MCF 10A (cell line): ENCODE data around the gene INHBC. TPM values are rescaled to one million over a fixed set of nuclear protein-coding genes. Genes with fewer than 3 reads are reported as not detected.
"Not testable (repeated sequence)": the region's sequence is repeated elsewhere in the genome, so short reads cannot be mapped to it uniquely, and the experiment has no call there.

Experiments used
- BruUV-seq: library from RNA; stranded (reverse); fragments of 400-500 nt; replicated peaks from 2 replicates; lab custom pipeline; 2021; lab: Mats Ljungman, UMichigan
- CTCF ChIA-PET: fragments of 300-600 bp; sonication (Branson Sonifier 250); formaldehyde crosslinking; extraction: SDS; loops from one replicate; lab custom pipeline; 2021; ENCODE audit warnings: antibody characterized with exemption, inconsistent platforms; lab: Yijun Ruan, JAX
- POLR2A ChIA-PET: fragments of 300-600, 350-650 bp; sonication (Branson Sonifier 250); formaldehyde crosslinking; extraction: SDS; loops from one replicate; lab custom pipeline; 2020; ENCODE audit warnings: antibody characterized with exemption, inconsistent platforms; lab: Yijun Ruan, JAX
- DNase-seq: peaks from one replicate; pipeline ENCODE4 v3.0.0-alpha.2; 2018; ENCODE audit not compliant: unreplicated experiment
- H3K27ac Mint-ChIP-seq: one replicate; pipeline ENCODE4 v1.8.0; 2022; ENCODE audit warnings: mild to moderate bottlenecking, low read depth, mixed read lengths; ENCODE audit not compliant: unreplicated experiment
- H3K27me3 Mint-ChIP-seq: one replicate; pipeline ENCODE4 v1.8.0; 2022; ENCODE audit warnings: mixed read lengths; ENCODE audit not compliant: insufficient read depth, unreplicated experiment
- H3K36me3 Mint-ChIP-seq: one replicate; pipeline ENCODE4 v1.8.0; 2022; ENCODE audit warnings: mild to moderate bottlenecking, moderate library complexity, mixed read lengths; ENCODE audit not compliant: insufficient read depth, unreplicated experiment
- H3K4me1 Mint-ChIP-seq: one replicate; pipeline ENCODE4 v1.8.0; 2022; ENCODE audit warnings: mixed read lengths; ENCODE audit not compliant: insufficient read depth, unreplicated experiment
- H3K4me3 Mint-ChIP-seq: one replicate; pipeline ENCODE4 v1.8.0; 2022; ENCODE audit warnings: mild to moderate bottlenecking, moderate library complexity, mixed read lengths; ENCODE audit not compliant: unreplicated experiment
- H3K9me3 Mint-ChIP-seq: one replicate; pipeline ENCODE4 v1.8.0; 2022; ENCODE audit warnings: mixed read lengths; ENCODE audit not compliant: unreplicated experiment
- intact Hi-C: fragments of 100-400 bp; cut with micrococcal nuclease; formaldehyde crosslinking; loops from 2 replicates; pipeline ENCODE4 v1.14.1; 2022
- total RNA-seq: library from RNA; stranded (reverse); gene quantifications from 2 replicates; pipeline ENCODE4 v1.2.3, GENCODE V29; 2022
- TF ChIP-seq, protein P1 (sequence below): fragments of 200-600 bp; IDR thresholded peaks from one replicate; pipeline ENCODE4 v1.8.0; 2022; ENCODE audit warnings: antibody characterized with exemption, mild to moderate bottlenecking; ENCODE audit not compliant: unreplicated experiment

Gene INHBC
- total RNA-seq, 1 experiment from 2014 or later = not detected

DNA sequence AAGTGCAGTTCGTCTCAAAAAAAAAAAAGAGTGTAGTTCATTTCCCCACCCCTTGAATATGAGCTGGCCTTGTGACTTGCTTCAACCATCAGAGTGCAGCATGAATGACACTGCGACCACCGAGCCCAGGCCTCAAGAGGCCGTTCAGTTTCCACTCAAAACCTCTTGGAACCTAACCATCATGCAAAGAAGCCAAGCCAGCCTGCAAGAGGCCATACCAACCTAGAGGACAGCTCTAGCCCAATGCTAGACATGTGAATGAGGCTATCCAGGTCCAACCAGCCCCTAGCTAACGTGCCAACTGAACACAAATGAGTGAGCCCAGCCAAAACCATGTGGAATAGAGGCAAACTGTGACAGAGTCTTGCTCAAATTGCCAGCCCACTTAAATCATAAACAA is 33.4 kb upstream of the INHBC start:
- CTCF ChIA-PET = interaction anchor here (0.7 to 1.6 kb wide), 3 partner anchors 52 to 182 kb away, joined by 3 to 10 read pairs (median 4); no protein-coding TSS in a partner anchor
- no TSS peak for BruUV-seq

DNA sequence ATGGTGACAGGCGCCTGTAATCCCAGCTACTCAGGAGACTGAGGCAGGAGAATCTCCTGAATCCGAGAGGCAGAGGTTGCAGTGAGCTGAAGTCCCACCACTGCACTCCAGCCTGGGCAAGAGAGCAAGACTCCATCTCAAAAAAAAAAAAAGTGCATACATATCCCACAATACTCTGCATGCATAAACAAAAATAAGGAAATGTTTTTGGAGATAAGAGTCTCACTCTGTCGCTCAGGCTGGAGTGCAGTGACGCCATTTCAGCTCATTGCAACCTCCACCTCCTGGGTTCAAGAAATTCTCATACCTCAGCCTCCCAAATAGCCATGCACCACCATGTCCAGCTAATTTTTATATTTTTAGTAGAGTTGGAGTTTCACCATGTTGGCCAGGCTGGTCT is 32.4 kb upstream of the INHBC start:
- BruUV-seq, DNase-seq: not testable (repeated sequence)
- POLR2A ChIA-PET = interaction anchor here (1.7 kb wide), 1 partner anchor 13 kb away, joined by 6 read pairs; no protein-coding TSS in a partner anchor

More for the DNA sequence above, 33.4 kb upstream of the INHBC start:
- H3K4me3 Mint-ChIP-seq = no peak overlapping the region
- H3K27ac Mint-ChIP-seq = no peak overlapping the region
- no peaks in the 10 kb centered on the region for H3K27me3 Mint-ChIP-seq
- H3K36me3 Mint-ChIP-seq = peaks cover 6% of the 10 kb centered on the region
- POLR2A ChIA-PET = interaction anchor here (0.7 to 1.7 kb wide), 3 partner anchors 10 to 22 kb away, joined by 3 to 6 read pairs (median 4); no protein-coding TSS in a partner anchor
- no peaks in the 10 kb centered on the region for H3K4me1 Mint-ChIP-seq
- TF ChIP-seq, protein P1, sequence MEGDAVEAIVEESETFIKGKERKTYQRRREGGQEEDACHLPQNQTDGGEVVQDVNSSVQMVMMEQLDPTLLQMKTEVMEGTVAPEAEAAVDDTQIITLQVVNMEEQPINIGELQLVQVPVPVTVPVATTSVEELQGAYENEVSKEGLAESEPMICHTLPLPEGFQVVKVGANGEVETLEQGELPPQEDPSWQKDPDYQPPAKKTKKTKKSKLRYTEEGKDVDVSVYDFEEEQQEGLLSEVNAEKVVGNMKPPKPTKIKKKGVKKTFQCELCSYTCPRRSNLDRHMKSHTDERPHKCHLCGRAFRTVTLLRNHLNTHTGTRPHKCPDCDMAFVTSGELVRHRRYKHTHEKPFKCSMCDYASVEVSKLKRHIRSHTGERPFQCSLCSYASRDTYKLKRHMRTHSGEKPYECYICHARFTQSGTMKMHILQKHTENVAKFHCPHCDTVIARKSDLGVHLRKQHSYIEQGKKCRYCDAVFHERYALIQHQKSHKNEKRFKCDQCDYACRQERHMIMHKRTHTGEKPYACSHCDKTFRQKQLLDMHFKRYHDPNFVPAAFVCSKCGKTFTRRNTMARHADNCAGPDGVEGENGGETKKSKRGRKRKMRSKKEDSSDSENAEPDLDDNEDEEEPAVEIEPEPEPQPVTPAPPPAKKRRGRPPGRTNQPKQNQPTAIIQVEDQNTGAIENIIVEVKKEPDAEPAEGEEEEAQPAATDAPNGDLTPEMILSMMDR = no peak
- DNase-seq = no peak
- intact Hi-C loops = no loop called here
- no peaks in the 10 kb centered on the region for H3K9me3 Mint-ChIP-seq

DNA sequence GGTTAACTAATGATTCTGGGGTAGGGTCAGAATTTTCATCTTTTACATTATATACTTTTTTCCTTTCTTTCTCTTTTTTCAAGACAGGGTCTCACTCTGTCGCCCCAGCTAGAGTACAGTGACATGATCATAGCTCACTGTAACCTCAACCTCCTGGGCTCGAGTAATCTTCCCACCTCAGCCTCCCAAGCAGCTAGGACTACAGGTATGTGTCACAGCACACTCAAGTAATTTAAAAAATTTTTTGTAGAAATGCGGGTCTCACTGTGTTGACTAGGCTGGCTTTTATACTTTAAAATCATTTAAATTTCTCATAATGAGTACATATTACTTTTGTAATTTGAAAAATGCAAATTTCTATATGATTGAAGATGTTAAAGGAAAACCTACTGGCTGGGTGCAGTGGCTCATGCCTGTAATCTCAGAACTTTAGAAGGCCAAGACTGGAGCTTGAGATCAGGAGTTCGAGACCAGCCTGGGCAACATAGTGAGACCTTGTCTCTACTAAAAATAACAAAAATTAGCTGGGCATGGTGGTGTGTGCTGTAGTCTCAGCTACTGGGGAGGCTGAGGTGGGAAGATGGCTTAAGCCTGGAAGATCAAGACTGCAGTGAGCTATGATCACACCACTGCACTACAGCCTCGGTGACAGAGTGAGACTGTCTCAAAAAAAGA is 29.5 kb upstream of the INHBC start:
- CTCF ChIA-PET = no interaction called here
- BruUV-seq = no TSS peak

More for the DNA sequence above, 32.4 kb upstream of the INHBC start:
- H3K36me3 Mint-ChIP-seq, H3K27ac Mint-ChIP-seq, H3K9me3 Mint-ChIP-seq, H3K4me1 Mint-ChIP-seq, H3K4me3 Mint-ChIP-seq, intact Hi-C loops, H3K27me3 Mint-ChIP-seq: not testable (repeated sequence)
- CTCF ChIA-PET = interaction anchor here (0.6 to 1.3 kb wide), 2 partner anchors 9 to 51 kb away, joined by 4 read pairs; no protein-coding TSS in a partner anchor

DNA sequence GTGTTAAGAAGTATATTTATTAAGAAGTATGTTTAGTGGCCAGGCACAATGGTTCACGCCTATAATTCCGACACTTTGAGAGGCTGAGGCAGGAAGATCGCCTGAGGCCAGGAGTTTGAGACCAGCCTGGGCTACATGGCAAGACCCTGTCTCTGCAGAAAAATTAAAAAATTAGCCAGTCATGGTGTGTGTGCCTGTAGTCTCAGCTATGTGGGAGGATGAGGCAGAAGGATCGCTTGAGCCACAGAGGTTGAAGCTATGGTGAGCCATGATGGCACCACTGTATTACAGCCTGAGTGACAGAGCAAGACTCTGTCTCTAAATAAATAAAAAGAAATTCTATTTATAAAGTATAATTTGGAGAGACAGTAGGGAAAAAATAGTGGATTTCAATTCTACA is 24.1 kb upstream of the INHBC start:
- Mint-ChIP-seq H3K27me3 (no peaks in the 10 kb centered on the region), H3K4me1 (peaks cover 4% of the 10 kb centered on the region), H3K27ac (no peak overlapping the region), H3K36me3 (peaks cover 12% of the 10 kb centered on the region), H3K9me3 (no peaks in the 10 kb centered on the region), H3K4me3 (no peak overlapping the region)
- no peak for DNase-seq
- POLR2A ChIA-PET = interaction anchor here (0.8 to 2.8 kb wide), 2 partner anchors 8 to 10 kb away, joined by 4 to 9 read pairs; no protein-coding TSS in a partner anchor
- CTCF ChIA-PET = interaction anchor here (0.6 to 1.2 kb wide), 3 partner anchors 45 to 109 kb away, joined by 4 to 8 read pairs (median 5); no protein-coding TSS in a partner anchor
- intact Hi-C loops = no loop called here
- BruUV-seq = no TSS peak
- TF ChIP-seq, protein P1 = no peak

More for the DNA sequence above, 29.5 kb upstream of the INHBC start:
- POLR2A ChIA-PET = interaction anchor here (0.7 to 1.1 kb wide), 3 partner anchors 9 to 70 kb away, joined by 3 to 5 read pairs (median 3); no protein-coding TSS in a partner anchor
- H3K4me1 Mint-ChIP-seq = no peaks in the 10 kb centered on the region
- H3K27me3 Mint-ChIP-seq = no peaks in the 10 kb centered on the region
- no peaks in the 10 kb centered on the region for H3K9me3 Mint-ChIP-seq
- TF ChIP-seq, protein P1 = no peak
- DNase-seq = no peak
- H3K27ac Mint-ChIP-seq = no peak overlapping the region
- intact Hi-C loops = no loop called here
- no peak overlapping the region for H3K4me3 Mint-ChIP-seq
- no peaks in the 10 kb centered on the region for H3K36me3 Mint-ChIP-seq

DNA sequence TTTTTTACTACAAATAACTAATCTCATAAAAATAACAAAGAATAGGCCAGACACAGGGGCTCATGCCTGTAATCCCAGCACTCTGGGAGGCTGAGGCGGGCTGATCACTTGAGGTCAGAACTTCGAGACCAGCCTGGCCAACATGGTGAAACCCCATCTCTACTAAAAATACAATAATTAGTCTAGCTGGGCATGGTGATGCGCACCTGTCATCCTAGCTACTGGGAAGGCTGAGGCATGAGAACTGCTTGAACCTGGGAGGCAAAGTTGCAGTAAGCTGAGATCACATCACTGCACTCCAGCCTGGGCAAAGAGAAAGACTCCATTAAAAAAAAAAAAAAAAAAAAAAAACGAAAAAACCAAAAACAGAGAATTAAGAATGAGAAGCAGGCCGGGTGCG is 20.4 kb upstream of the INHBC start:
- Mint-ChIP-seq H3K36me3 (peaks cover 12% of the 10 kb centered on the region), H3K4me1 (peaks cover 19% of the 10 kb centered on the region)
- H3K9me3 Mint-ChIP-seq, H3K27me3 Mint-ChIP-seq, H3K4me3 Mint-ChIP-seq, H3K27ac Mint-ChIP-seq, BruUV-seq, DNase-seq, intact Hi-C loops: not testable (repeated sequence)
- CTCF ChIA-PET = interaction anchor here (0.6 to 2.5 kb wide), 5 partner anchors 11 to 1925 kb away, joined by 3 to 11 read pairs (median 3); no protein-coding TSS in a partner anchor
- POLR2A ChIA-PET = interaction anchor here (1.1 kb wide), 1 partner anchor 9 kb away, joined by 3 read pairs; no protein-coding TSS in a partner anchor
